HCT116 (cell line): ENCODE results near the gene HECW1.

Experiments used
- CTCF ChIP-seq, 3 experiments: fragments of 200-600 bp in 1 of 3; sonication (generic) in 1 of 3; IDR thresholded peaks in 2 of 3; conservative IDR thresholded peaks in 1 of 3; 2 replicates each; pipeline ENCODE4 v1.5.1; 2012 to 2017; ENCODE audit warnings: low read depth in 2 of 3, low read length in 2 of 3, antibody characterized with exemption in 1 of 3, borderline replicate concordance in 1 of 3, control low read depth in 1 of 3, mild to moderate bottlenecking in 1 of 3, mixed read lengths in 1 of 3, mixed run types in 1 of 3, moderate library complexity in 1 of 3; ENCODE audit not compliant: insufficient read depth in 1 of 3
- EZH2 ChIP-seq: fragments of 200-600 bp; sonication (generic); IDR thresholded peaks from 2 replicates; pipeline ENCODE4 v1.6.1; 2017; ENCODE audit warnings: antibody characterized with exemption, mixed run types
- JUND ChIP-seq: IDR thresholded peaks from 2 replicates; pipeline ENCODE4 v1.6.1; 2012
- RAD21 ChIP-seq: IDR thresholded peaks from 2 replicates; pipeline ENCODE4 v1.6.1; 2012; ENCODE audit warnings: low read depth, mild to moderate bottlenecking
- TCF7L2 ChIP-seq: IDR thresholded peaks from 2 replicates; pipeline ENCODE4 v1.7.0; 2011; ENCODE audit warnings: borderline replicate concordance, inconsistent platforms; ENCODE audit not compliant: insufficient read depth, insufficient read length; ENCODE audit errors: extremely low read depth
- YY1 ChIP-seq: IDR thresholded peaks from 2 replicates; pipeline ENCODE4 v1.6.1; 2011; ENCODE audit warnings: low read length, low read depth, moderate library complexity, mild to moderate bottlenecking; ENCODE audit not compliant: insufficient replicate concordance; ENCODE audit errors: extremely low read depth

- TF ChIP-seq EZH2 (no peak), CTCF (IDR thresholded peaks at IDR 0.05 in 2 of 3, conservative IDR thresholded peaks at IDR 0.05 in 1 of 3; ENCODE audit: borderline replicate concordance in 1 of 3, insufficient read depth in 1 of 3, low read depth in 2 of 3, low read length in 2 of 3) (no peak), JUND (no peak; the same call in 1 of the 2 replicates), TCF7L2 (no peak), RAD21 (no peak), YY1 (no peak)
These were observed 35.8 kb downstream of the HECW1 start for GRCh38 chr7:43148161-43148731.
